Gastrocnemius medialis (tissue), 4 donors: ENCODE results near the gene FLNC. TPM values are rescaled to one million over a fixed set of nuclear protein-coding genes. Genes with fewer than 3 reads are reported as not detected.

ENCODE experiments used
- ATAC-seq, 2 donors: fragments of 150-250 bp; one replicate each; pipeline ENCODE4 v1.9.1; 2016
- DNase-seq, 2 donors: peaks; one replicate each; pipeline ENCODE4 v3.0.0-alpha.2; 2019
- H3K27ac ChIP-seq, 4 donors: fragments of 200-600 bp; sonication (generic); 1 replicate in 1 of 4; 2 replicates in 3 of 4; pipeline ENCODE4 v1.5.1; 2016 to 2018; ENCODE audit warnings: mild to moderate bottlenecking in 2 of 4, moderate library complexity in 1 of 4
- H3K27me3 ChIP-seq, 3 donors: fragments of 200-600 bp; sonication (generic) in 2 of 3; 1 replicate in 1 of 3; 2 replicates in 2 of 3; pipeline versions ENCODE4 v1.5.1 to v1.6.0; 2016 to 2019; ENCODE audit warnings: mild to moderate bottlenecking in 1 of 3, moderate library complexity in 1 of 3
- H3K36me3 ChIP-seq, 2 donors: fragments of 200-600 bp; sonication (generic) in 1 of 2; one replicate each; pipeline ENCODE4 v1.5.1; 2017 to 2018
- H3K4me1 ChIP-seq, 2 donors: fragments of 200-600 bp; sonication (generic) in 1 of 2; one replicate each; pipeline ENCODE4 v1.5.1; 2016 to 2017; ENCODE audit warnings: mild to moderate bottlenecking in 2 of 2
- H3K4me3 ChIP-seq, 4 donors: fragments of 200-600 bp; sonication (generic) in 3 of 4; 1 replicate in 1 of 4; 2 replicates in 3 of 4; pipeline ENCODE4 v1.5.1; 2016 to 2019; ENCODE audit warnings: mild to moderate bottlenecking in 2 of 4
- H3K9me3 ChIP-seq, 3 donors: fragments of 200-600 bp; sonication (generic) in 2 of 3; 1 replicate in 1 of 3; 2 replicates in 2 of 3; pipeline ENCODE4 v1.5.1; 2016 to 2019
- POLR2A ChIP-seq, 2 donors: fragments of 450-650 bp; IDR thresholded peaks; one replicate each; pipeline ENCODE4 v1.6.1; 2017; ENCODE audit warnings: antibody characterized with exemption in 2 of 2, mild to moderate bottlenecking in 2 of 2, moderate library complexity in 2 of 2
- in situ Hi-C, 4 donors: fragments of 200-750 bp; cut with MboI; loops; one replicate each; pipeline versions ENCODE4 v1.15.0 to v1.8.0; 2017; ENCODE audit warnings: low sequenced_read_pairs in 4 of 4
- intact Hi-C: fragments of 100-400 bp; cut with DNase I; formaldehyde crosslinking; loops from one replicate; pipeline ENCODE4 v1.15.1; 2023; ENCODE audit warnings: low total_unique reads
- total RNA-seq, 4 donors: library from RNA; depleted of rRNA; stranded (reverse); fragments of >200 nt; gene quantifications; one replicate each; pipeline versions ENCODE4 v1.1.0 to v1.2.3, GENCODE V29; 2016
- TF ChIP-seq, protein P1 (sequence below), 5 experiments: fragments of 450-650 bp in 3 of 5; fragments of 200-600 bp in 2 of 5; sonication (generic) in 2 of 5; IDR thresholded peaks in 4 of 5; conservative IDR thresholded peaks in 1 of 5; 1 replicate in 4 of 5; 2 replicates in 1 of 5; pipeline ENCODE4 v1.5.1; 2016 to 2019; ENCODE audit warnings: antibody characterized with exemption in 5 of 5, mild to moderate bottlenecking in 3 of 5, moderate library complexity in 3 of 5

FLNC gene
- total RNA-seq, 4 donors from 2014 or later: 1,071 to 4,398 (median 2,381) TPM

DNA sequence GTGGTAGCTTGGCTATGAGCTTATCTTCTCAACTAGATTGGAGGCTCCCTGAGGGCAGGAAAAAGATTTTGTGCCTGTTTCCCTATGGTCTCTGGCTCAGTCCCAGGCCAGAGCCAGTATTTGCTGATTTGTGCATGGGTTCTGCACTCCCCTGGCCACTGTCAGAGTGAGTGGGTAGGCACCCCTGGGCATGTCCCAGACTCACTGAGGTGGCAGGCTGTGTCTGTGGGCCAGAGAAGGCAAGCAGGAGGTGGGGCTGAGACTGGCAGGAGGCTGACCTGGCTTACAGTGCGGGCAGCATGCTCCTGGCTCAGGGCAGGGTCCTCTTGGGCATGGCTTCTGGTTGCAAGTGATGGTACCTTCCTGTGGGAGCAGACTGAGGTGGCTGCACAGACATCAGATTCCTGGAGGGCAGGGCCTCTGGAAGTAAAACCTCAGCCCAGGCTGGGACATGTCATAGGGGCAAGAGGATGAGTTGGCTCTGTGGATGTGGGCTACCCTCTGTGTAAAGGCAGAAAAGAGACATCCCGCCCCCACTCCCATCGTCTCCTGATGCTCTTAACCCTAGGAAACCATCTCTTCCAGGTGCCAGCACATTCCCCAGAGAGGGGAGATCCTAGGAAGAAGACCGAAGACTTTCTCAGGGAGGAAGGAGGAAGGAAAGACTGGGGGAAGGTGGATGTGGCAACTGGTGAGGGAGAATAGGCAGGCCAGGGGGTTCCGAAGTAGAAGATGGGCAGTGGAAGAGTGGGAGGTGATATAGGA is 76.0 kb downstream of the FLNC start:
- TF ChIP-seq POLR2A (IDR thresholded peaks at IDR 0.05): no peak
- TF ChIP-seq, protein P1, sequence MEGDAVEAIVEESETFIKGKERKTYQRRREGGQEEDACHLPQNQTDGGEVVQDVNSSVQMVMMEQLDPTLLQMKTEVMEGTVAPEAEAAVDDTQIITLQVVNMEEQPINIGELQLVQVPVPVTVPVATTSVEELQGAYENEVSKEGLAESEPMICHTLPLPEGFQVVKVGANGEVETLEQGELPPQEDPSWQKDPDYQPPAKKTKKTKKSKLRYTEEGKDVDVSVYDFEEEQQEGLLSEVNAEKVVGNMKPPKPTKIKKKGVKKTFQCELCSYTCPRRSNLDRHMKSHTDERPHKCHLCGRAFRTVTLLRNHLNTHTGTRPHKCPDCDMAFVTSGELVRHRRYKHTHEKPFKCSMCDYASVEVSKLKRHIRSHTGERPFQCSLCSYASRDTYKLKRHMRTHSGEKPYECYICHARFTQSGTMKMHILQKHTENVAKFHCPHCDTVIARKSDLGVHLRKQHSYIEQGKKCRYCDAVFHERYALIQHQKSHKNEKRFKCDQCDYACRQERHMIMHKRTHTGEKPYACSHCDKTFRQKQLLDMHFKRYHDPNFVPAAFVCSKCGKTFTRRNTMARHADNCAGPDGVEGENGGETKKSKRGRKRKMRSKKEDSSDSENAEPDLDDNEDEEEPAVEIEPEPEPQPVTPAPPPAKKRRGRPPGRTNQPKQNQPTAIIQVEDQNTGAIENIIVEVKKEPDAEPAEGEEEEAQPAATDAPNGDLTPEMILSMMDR (IDR thresholded peaks at IDR 0.05 in 4 of 5, conservative IDR thresholded peaks at IDR 0.05 in 1 of 5): no peak
- no peaks in the 10 kb centered on the region for H3K4me1 ChIP-seq
- DNase-seq: no peak
- H3K27me3 ChIP-seq: peaks cover 12 to 21% (median 18%) of the 10 kb centered on the region in 3 donors
- no peaks in the 10 kb centered on the region for H3K9me3 ChIP-seq
- no peak for ATAC-seq
- in situ Hi-C loops (loop anchor here in 2 of 4 donors (10.0 kb wide), 1 partner anchor 189 kb away; no protein-coding TSS in a partner anchor), intact Hi-C loops (no loop called here)
- no peaks in the 10 kb centered on the region for H3K36me3 ChIP-seq
- no peak overlapping the region for H3K4me3 ChIP-seq
- H3K27ac ChIP-seq: no peak overlapping the region

- Histone ChIP-seq H3K4me3 (no peak overlapping the region), H3K9me3 (no peaks in the 10 kb centered on the region), H3K4me1 (no peaks in the 10 kb centered on the region), H3K36me3 (no peaks in the 10 kb centered on the region), H3K27ac (no peak overlapping the region), H3K27me3 (peaks cover 12 to 27% (median 26%) of the 10 kb centered on the region in 3 donors)
- intact Hi-C loops (no loop called here), in situ Hi-C loops (loop anchor here in 2 of 4 donors (10.0 kb wide), 1 partner anchor 188 kb away; no protein-coding TSS in a partner anchor)
- TF ChIP-seq POLR2A (IDR thresholded peaks at IDR 0.05): no peak
- TF ChIP-seq, protein P1 (IDR thresholded peaks at IDR 0.05 in 4 of 5, conservative IDR thresholded peaks at IDR 0.05 in 1 of 5): no peak
- DNase-seq (no peak), ATAC-seq (no peak)
Observed at GRCh38 chr7:128906766-128907559, 76.8 kb downstream of the FLNC start.

Other genes starting within 250 kb of the FLNC start
- 1 to 10 TPM in 2 of 4 donors, under 1 TPM in 2; 0.13 to 1.6 (median 0.76) TPM for gene GARIN1A, start 158.1 kb upstream of the FLNC start, total RNA-seq
- gene CALU, start 91.0 kb upstream of the FLNC start, total RNA-seq: 100 to 1,000 TPM in 2 of 4 donors, 10 to 100 TPM in 2; 40.1 to 115 (median 90.6) TPM
- gene OPN1SW, start 54.6 kb upstream of the FLNC start, total RNA-seq: not detected
- 10 to 100 TPM in 2 of 4 donors, 1 to 10 TPM in 1, under 1 TPM in 1; 0.61 to 15.8 (median 9.3) TPM for gene CCDC136, start 38.4 kb upstream of the FLNC start, total RNA-seq
- gene ATP6V1F, start 32.5 kb downstream of the FLNC start, total RNA-seq: 10 to 100 TPM; 79.3 to 99.2 (median 82.3) TPM
- under 1 TPM in 1 of 4 donors, not detected in 3; 0.10 TPM for gene KCP, start 80.3 kb downstream of the FLNC start, total RNA-seq
- gene IRF5, start 107.5 kb downstream of the FLNC start, total RNA-seq: 1 to 10 TPM in 3 of 4 donors, under 1 TPM in 1; 0.27 to 3.8 (median 2.8) TPM
- gene TNPO3, start 224.7 kb downstream of the FLNC start, total RNA-seq: 10 to 100 TPM; 39.1 to 50.9 (median 50.5) TPM